NCI-H748 (cell line): ENCODE data around the gene MSI1.
"Not testable (repeated sequence)": the region's sequence is repeated elsewhere in the genome, so short reads cannot be mapped to it uniquely, and the experiment has no call there.

ENCODE experiments used
- DNase-seq: peaks from one replicate; lab custom pipeline; 2025; ENCODE audit not compliant: unreplicated experiment; lab: John Stamatoyannopoulos, UW

Gene MSI1

DNA sequence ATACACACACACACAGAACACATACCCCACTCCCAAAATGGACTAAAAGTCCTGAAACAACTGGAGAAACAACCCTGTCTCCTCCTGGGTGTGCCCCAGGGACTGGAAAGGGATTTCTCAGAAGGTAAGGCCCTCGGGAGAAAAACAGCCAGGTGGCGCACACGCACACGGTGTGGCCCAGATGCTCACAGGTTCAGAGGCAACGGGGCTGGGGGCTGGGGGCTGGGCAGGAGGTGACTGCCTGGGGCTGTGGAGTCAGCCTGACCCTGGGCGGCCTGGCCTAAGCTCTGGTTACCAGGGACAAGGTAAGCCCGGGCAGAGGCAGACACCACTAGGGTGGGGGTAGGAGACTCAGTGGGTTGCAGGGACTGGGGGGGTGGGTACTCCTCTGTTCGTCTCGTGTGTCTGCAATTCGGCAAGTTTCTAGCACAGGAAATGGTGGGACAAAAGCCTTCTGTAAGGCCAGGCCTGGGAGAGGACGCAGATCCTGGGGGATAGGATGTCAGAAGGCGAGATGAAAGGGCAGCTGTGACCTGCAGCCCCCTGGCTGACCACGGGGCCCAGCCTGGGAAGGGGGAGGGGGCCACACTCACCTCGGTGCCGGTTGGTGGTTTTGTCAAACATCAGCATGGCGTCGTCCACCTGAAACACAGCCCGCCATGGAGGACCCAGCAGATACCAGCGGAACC is 10.4 kb downstream of the MSI1 start:
- no peak for DNase-seq

DNA sequence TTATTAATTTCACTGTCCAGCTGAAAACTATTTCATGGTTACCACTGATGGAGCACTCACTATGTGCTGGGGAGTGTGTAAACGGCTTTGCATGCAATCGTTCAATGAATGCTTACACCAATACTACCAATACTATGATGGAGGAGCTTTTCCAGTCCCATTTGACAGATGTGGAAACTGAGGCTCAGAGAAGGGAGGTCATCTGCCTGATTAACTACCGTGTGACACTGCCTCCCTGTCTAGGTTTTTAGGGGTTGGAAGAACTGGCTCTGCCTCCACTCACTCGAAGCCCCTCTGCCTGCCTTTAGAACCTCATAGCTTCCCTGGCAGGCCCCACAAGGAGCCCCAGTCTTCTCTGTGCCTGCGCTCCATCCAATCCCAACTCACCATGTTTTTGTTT is 11.9 kb downstream of the MSI1 start:
- no peak for DNase-seq

DNA sequence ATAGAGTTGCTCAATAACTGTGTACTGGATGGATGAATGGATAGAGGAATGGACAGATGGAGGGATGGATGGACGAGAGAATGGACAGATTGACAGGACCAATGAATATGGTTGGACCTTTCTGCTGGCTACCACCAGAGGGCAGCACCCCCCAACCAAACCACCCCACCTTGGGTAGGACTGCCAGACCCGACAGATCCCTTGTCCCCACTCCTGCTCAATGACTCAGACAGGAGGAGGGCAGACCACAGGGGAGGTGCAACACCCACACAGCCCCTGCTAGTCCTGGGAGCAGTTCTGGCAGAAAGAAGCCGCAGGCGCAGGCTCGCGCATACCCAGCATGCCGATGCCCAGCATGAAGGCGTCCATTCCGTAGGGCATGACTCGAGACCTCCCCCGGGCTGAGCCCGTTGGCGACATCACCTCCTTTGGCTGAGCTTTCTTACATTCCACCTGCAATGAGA is 12.4 kb downstream of the MSI1 start:
- peak; percentile 67 for DNase-seq

DNA sequence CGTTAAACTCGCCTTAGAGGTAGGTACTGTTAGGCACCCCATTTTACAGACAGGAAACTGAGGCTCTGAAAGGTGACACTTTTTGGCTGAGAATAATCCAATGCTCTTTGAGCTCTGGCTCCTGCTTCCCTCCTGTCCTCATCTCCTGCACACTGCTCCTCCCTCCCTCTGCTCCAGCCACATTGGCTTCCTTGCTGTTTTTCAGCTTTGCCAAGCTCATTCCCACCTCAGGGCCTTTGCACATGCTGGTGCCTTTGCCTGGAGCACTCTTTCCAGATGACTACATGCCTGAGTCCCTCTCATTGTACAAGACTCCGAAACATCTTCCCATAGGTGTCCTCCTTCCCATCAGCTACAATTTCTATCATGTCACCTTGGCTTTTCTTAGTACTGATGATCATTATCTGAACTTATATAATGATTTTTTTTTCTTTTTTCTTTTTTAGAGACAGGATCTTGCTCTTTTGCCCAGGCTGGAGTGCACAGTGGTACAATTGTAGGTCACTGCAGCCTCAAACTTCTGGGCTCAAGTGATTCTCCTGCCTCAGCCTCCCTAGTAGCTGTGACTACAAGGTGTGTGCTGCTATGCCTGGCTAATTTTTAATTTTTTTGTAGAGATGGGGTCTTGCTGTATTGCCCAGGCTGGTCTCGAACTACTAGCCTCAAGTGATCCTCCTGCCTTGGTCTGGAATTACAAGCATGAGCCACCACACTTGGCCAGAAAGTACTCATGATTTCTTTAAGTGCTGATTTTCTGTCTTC is 15.2 kb downstream of the MSI1 start:
- DNase-seq: no peak

DNA sequence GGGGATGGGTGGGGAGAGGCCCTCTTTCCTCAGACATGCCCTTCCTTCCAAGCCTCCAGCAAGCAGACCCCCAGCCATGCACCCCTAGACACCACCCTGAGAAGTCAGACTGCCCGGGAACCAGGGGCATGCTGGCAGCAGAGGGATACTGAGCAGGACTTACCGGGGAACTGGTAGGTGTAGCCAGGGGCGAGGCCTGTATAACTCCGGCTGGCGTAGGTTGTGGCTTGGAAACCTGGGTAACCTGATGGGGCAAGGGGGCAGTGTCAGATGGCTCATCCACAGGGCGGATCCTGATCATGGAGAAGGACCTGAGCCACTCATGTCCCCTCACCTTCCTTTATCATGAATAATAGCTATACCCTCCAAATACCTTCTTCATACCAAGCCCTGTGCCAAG is 15.8 kb downstream of the MSI1 start:
- no peak for DNase-seq

DNA sequence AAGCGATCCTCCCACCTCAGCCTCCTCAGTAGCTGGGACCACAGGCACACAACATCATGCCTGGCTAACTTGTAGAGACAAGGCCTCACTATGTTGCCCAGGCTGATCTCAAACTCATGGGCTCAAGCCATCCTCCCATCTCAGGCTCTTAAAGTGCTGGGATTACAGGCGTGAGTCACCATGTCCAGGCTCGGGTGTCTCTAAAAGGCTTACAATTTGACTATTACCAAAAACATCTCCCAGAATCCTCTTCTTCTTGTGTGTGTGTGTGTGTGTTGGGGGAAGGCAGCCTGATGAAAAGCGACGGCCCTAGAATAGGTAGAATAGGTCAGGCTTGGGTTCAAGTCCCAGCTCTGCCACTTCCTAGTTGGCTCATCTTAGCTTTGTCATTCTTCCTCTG is 16.8 kb downstream of the MSI1 start:
- no peak for DNase-seq

DNA sequence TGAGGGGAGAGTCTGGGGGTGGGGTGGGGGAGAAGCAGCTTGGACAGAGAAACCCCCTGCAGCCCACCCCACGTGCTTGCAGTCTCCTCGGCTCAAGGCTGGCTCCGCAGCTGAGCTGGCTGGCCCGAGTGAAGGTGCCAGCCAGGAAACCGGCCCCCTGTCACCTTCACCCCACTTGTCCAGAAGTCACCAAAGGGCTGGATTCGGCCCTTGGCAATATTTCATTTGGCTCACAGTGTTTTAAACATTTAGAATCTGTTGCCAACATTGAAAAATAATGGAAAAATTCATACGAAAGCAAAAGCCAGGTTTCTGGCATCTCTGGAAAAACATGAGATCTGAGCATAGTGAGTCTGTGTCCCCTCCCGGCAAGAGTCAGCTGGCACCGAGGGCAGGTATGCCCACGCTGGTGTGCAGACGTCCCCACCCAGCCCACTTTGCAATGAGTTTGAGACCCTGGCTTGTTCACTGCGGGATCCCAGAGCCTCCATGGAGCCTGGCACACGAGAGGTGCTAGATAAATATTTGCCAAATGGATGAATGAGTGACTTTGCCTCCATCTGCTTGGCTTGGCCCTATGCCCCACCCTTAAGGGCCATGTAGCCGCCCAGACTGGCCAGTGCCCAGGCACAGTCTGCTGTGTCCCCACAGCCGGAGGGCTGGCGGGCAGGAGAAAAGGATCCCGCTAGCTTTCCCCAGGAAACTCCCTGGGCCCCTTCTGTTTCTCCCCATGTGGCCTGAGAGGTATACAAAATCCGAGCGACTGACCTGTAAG is 18.2 kb downstream of the MSI1 start:
- DNase-seq: no peak

DNA sequence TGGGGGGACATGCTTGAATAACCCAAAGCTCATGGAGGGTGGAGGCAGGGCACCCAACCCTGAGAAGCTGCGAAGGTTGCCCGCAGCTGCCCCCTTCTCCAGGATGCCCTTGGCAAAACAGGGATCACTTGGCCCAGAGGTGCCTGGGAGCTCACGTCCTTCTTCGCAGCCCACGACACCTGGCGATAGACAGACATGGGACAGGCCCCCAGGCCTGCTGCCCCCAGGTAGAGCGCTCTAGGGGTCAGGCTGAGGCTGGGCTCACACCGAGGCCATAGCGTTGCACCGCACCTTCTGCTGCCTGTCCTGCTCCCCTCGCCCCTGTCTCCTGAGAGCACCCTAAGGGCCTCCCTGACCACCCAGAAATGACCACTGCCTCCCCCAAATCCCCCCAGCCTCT is 21.2 kb downstream of the MSI1 start:
- DNase-seq: no peak

DNA sequence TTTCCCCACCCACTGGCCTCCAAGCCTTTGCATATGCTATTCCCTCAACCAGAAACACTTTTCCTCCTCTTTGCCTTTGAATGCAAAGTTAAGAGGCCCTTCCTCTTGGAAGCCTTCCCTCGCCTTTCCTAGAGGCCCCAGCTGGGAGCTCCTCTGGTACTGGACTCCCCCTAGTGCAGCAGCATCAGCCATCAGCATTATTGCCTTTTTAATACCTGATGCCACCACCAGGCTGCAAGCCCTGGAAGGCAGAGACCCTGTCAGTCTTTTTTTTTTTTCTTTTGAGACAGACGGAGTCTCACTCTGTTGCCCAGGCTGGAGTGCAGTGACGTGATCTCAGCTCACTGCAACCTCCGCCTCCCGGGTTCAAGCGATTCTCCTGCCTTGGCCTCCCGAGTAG is 22.3 kb downstream of the MSI1 start:
- DNase-seq: no peak

DNA sequence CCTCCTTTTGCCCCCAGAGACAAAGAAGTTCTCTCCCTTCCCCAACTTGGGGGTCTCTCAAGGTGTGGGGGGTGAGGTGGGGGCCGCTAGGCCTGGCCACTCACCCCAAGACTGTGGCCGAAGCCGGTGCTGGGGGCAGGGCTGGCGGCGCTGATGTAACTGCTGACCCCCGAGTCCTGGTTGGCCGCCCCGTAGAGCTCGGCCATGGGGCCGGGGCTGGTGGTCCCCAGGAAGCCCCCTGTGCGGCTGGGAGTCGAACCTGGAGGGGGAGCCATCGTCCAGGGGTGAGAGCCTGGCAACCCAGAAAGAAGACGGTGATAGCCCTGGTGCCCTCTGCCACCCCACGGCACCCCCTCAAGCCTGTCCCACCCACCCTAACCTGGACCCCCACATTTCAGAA is 22.9 kb downstream of the MSI1 start:
- no peak for DNase-seq

DNA sequence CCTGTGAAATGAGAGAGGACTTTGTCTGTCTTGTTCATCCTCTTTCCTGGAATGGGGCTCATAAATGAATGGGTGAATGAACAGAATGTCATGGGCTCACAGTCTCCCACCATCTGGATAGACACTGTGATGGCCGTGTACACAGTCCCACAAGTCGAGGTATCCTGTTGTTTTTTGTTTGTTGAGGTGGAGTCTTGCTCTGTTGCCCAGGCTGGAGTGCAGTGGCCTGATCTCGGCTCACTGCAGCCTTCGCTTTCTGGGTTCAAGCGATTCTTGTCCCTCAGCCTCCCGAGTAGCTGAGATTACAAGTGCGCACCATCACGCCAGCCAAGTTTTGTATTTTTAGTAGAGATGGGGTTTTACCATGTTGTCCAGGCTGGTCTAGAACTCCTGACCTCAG is 25.3 kb downstream of the MSI1 start:
- no peak for DNase-seq

DNA sequence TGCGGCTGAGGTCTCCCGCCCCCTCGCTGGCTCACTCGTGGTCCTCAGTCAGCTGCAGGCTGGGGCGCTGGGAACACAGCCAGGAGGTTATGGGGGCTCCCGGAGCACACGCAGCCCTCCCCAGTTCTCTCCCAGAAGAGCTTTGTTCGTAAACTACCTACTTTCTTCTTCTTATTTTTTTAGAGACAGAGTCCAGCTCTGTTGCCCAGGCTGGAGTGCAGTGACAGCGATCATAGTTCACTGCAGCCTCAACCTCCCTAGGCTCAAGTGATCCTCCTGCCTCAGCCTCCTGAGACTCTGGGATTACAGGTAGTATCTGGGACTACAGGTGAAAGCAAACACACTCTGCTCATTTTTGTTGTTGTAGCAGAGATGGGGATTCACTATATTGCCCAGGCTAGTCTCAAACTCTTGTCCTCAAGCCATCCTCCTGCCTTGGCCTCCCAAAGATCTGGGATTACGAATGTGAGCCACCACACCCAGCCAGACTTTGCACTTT is 25.9 kb downstream of the MSI1 start:
- no peak for DNase-seq

DNA sequence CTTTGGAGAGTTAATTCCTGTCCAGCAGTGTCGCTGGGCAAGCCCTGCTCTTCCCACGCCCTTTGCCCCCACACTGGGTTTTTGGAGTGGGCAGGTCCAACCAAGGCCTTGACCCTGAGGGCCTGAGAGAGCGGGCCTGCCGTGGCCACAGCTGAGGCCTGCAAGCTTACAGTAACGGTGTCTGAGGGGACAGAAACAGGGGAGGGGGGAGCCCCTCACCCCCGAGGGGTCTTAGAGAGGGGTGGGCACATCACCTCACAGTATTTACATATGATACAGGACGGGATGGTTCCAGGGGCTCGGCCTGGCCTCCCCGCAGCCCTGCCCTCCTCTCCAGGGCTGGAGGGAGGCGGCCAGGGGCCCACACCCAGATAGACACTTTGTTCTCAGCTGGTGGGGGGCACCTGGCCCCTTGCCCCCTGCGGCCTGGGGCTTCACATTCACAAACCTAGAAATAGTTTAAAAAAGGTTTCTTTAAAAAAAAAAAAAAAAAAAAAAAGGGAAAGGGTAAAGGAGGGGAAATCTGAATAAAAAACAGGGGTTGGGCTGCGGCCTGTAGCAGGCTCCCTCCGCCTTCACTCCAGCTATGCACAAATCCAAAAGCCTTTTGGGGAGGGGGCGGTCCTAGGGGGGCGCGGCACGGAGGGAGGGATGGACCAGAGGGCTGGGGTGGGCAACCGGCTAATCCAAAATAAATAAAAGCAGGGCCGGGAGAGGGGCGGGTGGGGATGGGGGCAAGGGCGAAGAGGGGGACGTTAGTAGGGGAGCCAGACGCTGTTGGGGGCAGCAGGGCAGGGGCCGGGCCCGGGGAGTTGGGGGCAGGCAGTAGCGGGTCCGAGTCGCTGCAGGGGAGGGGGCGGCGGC is 26.6 kb downstream of the MSI1 start:
- no peak for DNase-seq

DNA sequence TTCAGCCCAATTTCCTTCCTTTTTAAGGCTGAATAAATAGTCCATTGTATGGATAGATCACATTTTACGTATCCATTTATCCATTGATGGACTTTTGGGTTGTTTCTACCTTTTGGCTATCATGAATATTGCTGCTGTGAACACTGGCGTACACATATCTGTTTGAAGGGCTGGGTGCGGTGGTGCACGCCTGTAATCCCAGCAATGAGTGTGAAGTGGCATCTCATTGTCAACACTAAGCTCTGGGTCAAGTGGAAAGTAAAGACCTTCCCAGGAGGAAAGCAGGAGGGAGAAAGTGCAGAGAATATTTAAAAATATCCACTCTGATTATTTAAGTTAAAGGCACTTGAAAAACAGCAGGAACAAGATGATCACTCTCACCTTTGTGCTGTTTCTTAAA is 29.7 kb downstream of the MSI1 start:
- no peak for DNase-seq

DNA sequence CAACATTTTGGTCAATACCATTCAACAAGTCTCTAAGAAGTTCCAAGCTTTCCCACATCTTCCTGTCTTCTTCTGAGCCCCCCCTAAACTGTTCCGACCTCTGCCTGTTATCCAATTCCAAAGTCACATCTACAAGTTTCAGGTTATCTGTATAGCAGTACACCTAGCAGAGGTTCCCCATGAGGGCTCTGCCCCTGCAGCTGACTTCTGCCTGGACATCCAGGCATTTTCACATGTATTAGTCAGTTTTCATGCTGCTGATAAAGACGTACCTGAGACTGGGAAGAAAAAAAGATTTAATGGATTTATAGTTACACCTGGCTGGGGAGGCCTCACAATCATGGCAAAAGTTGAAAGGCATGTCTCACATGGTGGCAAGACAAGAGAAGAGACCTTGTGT is 31.2 kb downstream of the MSI1 start:
- DNase-seq: no peak

DNA sequence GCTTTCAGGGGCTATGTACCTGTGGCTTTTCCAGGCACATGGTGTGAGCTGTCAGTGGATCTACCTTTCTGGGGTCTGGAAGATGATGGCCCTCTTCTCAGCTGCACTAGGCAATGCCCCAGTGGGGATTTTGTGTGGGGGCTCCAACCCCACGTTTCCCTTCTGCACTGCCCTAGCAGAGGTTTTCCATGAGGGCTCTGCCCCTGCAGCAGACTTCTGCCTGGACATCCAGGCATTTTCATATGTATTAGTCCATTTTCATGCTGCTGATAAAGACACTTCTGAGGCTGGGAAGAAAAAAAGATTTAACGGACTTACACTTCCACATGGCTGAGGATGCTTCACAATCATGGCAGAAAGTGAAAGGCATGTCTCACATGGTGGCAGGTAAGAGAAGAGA is 32.6 kb downstream of the MSI1 start:
- DNase-seq: not testable (repeated sequence)

DNA sequence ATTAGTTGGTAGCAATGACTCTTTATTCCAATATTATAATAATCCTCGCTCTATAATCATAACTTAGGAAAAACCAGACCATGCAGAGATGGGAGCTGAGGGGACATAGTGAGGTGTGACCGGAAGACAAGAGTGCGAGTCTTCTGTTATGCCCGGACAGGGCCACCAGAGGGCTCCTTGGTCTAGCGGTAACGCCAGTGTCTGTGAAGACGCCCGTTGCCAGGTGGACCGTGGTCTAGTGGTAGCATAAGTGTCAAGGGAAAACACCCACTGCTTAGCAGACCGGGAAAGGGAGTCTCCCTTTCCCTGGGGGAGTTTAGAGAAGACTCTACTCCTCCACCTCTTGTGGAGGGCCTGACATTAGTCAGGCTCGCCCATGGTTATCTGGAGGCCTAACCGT is 33.5 kb downstream of the MSI1 start:
- peak; percentile 80 for DNase-seq

DNA sequence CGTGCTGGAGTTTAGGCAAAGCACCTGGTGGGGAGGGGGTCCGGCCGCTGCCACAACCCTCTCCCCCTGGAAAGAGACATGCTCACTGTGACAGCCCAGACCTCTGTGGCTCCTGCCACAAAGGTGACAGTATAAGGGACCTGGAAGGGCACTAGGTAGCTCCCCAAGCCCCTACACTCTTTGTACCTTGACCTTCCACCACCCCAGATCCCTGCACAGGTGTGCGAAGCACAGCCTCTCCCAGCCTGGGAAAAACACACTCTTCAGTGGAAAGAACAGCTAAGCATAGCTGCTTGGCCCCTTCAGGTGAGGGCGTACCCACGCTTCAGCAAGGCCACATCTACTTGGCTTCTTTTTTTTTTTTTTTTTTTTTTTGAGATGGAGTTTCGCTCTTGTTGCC is 36.4 kb downstream of the MSI1 start:
- no peak for DNase-seq

DNA sequence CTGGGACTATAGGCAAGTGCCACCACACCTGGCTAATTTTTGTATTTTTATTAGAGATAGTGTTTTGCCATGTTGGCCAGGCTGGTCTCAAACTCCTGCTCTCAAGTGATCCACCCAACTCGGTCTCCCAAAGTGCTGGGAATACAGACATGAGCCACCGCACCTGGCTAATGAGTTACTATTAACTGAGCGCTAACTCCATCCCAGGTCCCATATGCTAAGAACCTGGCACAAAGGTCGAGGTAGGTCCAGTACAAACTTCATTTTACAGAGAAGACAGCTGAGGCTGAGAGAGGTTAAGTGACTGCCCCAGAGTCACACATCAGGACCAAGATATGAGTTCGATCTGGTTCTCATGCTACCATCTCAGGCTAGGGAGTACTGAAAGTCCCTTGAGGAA is 36.9 kb downstream of the MSI1 start:
- DNase-seq: no peak

DNA sequence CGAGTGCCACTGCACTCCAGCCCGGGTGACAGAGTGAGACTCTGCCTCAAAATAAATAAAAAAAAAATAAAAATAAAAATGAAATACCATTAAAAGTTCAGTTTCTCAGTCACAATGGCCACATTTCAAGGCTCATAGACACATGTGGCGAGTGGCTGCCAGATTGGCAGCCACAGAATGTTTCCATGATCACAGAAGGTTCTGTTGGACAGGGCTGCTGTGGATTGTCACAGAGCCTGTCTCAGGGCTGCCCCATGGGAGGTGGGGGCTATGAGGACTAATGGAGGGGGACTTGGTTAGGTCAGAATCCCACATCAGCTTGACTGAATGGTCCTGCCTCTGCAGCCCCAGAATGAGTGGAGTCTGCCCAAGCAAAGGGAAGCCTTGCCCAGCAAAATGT is 37.6 kb downstream of the MSI1 start:
- no peak for DNase-seq

DNA sequence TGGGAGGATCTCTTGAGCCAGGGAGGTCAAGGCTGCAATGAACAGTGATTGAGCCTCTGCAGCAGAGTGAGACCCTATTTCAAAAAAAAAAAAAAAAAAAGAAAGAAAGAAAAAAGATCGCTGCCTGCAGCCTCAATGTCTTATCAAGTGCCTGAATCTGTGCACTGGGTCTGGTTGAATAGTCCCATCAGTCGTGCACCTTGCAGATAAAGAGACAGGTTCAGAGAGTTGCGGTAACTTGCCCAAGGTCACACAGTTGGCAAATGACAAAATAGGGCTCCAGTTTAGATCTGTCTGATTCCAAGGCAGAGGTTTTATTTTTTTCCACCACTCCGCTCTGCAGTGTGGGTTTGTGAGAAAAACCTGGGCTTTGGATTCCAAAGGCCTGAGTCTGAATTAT is 40.7 kb downstream of the MSI1 start:
- DNase-seq: no peak
